ENCODE results near the gene FAT1. TPM values are rescaled to one million over a fixed set of nuclear protein-coding genes. Genes with fewer than 3 reads are reported as not detected.

FAT1 gene
- total and polyA plus RNA-seq, 9 of the 15 experiments (the other 6 are each of a cell fraction or from before 2014, with no cell fraction given) = 6.0 to 38.4 (median 21.4) TPM

- 0 out of 4 replicates have a peak overlapping the region, but pooled peaks of 1 of the 2 experiments have one; percentile 46 for H3K9ac ChIP-seq (ENCODE audit: insufficient read depth in 1 of 2, low read depth in 2 of 2, low read length in 2 of 2)
- CTCF ChIA-PET (ENCODE audit: low intra/inter-chr PET ratio) = no interaction called here
- no peaks in the 10 kb centered on the region; a peak in 1 of 5 replicates for H3K4me1 ChIP-seq (replicated peaks in 1 of 2; ENCODE audit: control insufficient read depth in 2 of 2, insufficient read depth in 2 of 2, low read length in 2 of 2)
- no peak overlapping the region for H3K4me2 ChIP-seq (ENCODE audit: insufficient read depth, low read length)
- H4K20me1 ChIP-seq (replicated peaks; ENCODE audit: control insufficient read depth, insufficient read depth, low read length) = no peaks in the 10 kb centered on the region
- 0 out of 3 replicates have a peak, but pooled peaks cover 3% of the 10 kb centered on the region for H3K79me2 ChIP-seq (ENCODE audit: control insufficient read depth, insufficient read depth, low read length)
- DNase-seq (ENCODE audit: extremely low read depth in 1 of 4, low spot score in 3 of 4) = no peak
- intact Hi-C loops (cut with micrococcal nuclease) (loop anchor here (5.0 kb wide), 1 partner anchor 153 kb away; no protein-coding TSS in a partner anchor), in situ Hi-C loops (cut with MboI) (no loop called here)
- H3K9me1 ChIP-seq (ENCODE audit: control insufficient read depth, insufficient read depth, low read length) = no peaks in the 10 kb centered on the region
- 28% methylated on average over 15 of the region's 15 CpGs for WGBS (ENCODE audit: insufficient coverage, low coverage, missing lambda C conversion rate)
- no peaks in the 10 kb centered on the region for H3K36me3 ChIP-seq (ENCODE audit: control insufficient read depth, insufficient read depth, low read length)
- FAIRE-seq = no peak
- no peak overlapping the region for H2AFZ ChIP-seq (ENCODE audit: low read depth, low read length)
- ATAC-seq = no peak; the same call in 1 of the 3 replicates
- H3K27me3 ChIP-seq (ENCODE audit: control insufficient read depth in 2 of 2, insufficient read depth in 2 of 2, low read length in 2 of 2) = peaks cover 2 to 12% of the 10 kb centered on the region in 2 experiments; a peak in 3 of 5 replicates
- H3K4me3 ChIP-seq = no peak overlapping the region
- POLR2A ChIA-PET = interaction anchor here (0.7 kb wide), 1 partner anchor 1148 kb away, joined by 3 read pairs; no protein-coding TSS in a partner anchor
- no TSS peak for BruUV-seq (replicated peaks)
- no peak overlapping the region for H3K27ac ChIP-seq (ENCODE audit: extremely low read depth, low read depth, low read length)
- H3K9me3 ChIP-seq (replicated peaks; ENCODE audit: control insufficient read depth, insufficient read depth, low read depth, low read length) = no peaks in the 10 kb centered on the region
- TF ChIP-seq GABPA (tag; conservative IDR thresholded peaks at IDR 0.05; ENCODE audit: low read depth) (peak; percentile 21; the same call in 1 of the 2 replicates), ZNF561 (CRISPR knock-in tag; conservative IDR thresholded peaks at IDR 0.05) (no peak), POLR2B (IDR thresholded peaks at IDR 0.05; ENCODE audit: low read depth, partially characterized antibody) (no peak)
These were observed 26.1 kb upstream of the FAT1 start for GRCh38 chr4:186749611-186750281.

GRCh38 chr4:186746581-186746980, 22.9 kb upstream of the FAT1 start:
- Histone ChIP-seq H3K4me3 (no peak overlapping the region), H3K79me2 (ENCODE audit: control insufficient read depth, insufficient read depth, low read length) (no peaks in the 10 kb centered on the region), H3K9ac (ENCODE audit: insufficient read depth in 1 of 2, low read depth in 2 of 2, low read length in 2 of 2) (no peak overlapping the region), H4K20me1 (replicated peaks; ENCODE audit: control insufficient read depth, insufficient read depth, low read length) (no peaks in the 10 kb centered on the region), H3K4me2 (ENCODE audit: insufficient read depth, low read length) (no peak overlapping the region), H3K27me3 (ENCODE audit: control insufficient read depth in 2 of 2, insufficient read depth in 2 of 2, low read length in 2 of 2) (peaks cover 2 to 15% of the 10 kb centered on the region in 2 experiments; a peak in 3 of 5 replicates), H3K9me3 (replicated peaks; ENCODE audit: control insufficient read depth, insufficient read depth, low read depth, low read length) (no peaks in the 10 kb centered on the region), H3K9me1 (ENCODE audit: control insufficient read depth, insufficient read depth, low read length) (no peaks in the 10 kb centered on the region), H3K4me1 (replicated peaks in 1 of 2; ENCODE audit: control insufficient read depth in 2 of 2, insufficient read depth in 2 of 2, low read length in 2 of 2) (no peaks in the 10 kb centered on the region; a peak in 1 of 5 replicates), H2AFZ (ENCODE audit: low read depth, low read length) (no peak overlapping the region), H3K27ac (ENCODE audit: extremely low read depth, low read depth, low read length) (no peak overlapping the region), H3K36me3 (ENCODE audit: control insufficient read depth, insufficient read depth, low read length) (no peaks in the 10 kb centered on the region)
- ATAC-seq = no peak
- FAIRE-seq = no peak
- in situ Hi-C loops (cut with MboI) (no loop called here), intact Hi-C loops (cut with micrococcal nuclease) (no loop called here)
- no TSS peak for BruUV-seq (replicated peaks)
- no peak for DNase-seq (ENCODE audit: extremely low read depth in 1 of 4, low spot score in 3 of 4)
- ChIA-PET POLR2A (no interaction called here), CTCF (ENCODE audit: low intra/inter-chr PET ratio) (no interaction called here)
- WGBS (ENCODE audit: insufficient coverage, low coverage, missing lambda C conversion rate) = 14% methylated on average over 6 of the region's 6 CpGs
- TF ChIP-seq SIRT6 (IDR thresholded peaks at IDR 0.05; ENCODE audit: low read depth, low read length) (no peak), RFX5 (IDR thresholded peaks at IDR 0.05; ENCODE audit: low read depth, low read length) (no peak), MTA1 (IDR thresholded peaks at IDR 0.05; ENCODE audit: borderline replicate concordance) (no peak), PCBP2 (IDR thresholded peaks at IDR 0.05; ENCODE audit: low read depth, low read length, poor library complexity, severe bottlenecking) (no peak), ZBTB43 (CRISPR knock-in tag; IDR thresholded peaks at IDR 0.05) (no peak), SLC30A9 (CRISPR knock-in tag; IDR thresholded peaks at IDR 0.05) (no peak), ZNF384 (IDR thresholded peaks at IDR 0.05; ENCODE audit: low read depth, low read length) (no peak), MAZ (CRISPR knock-in tag; conservative IDR thresholded peaks at IDR 0.05 in 1 of 2, IDR thresholded peaks at IDR 0.05 in 1 of 2) (no peak), RAD21 (CRISPR knock-in tag; conservative IDR thresholded peaks at IDR 0.05 in 1 of 2, IDR thresholded peaks at IDR 0.05 in 1 of 2) (no peak), BRCA1 (IDR thresholded peaks at IDR 0.05) (no peak), BRCA1 (CRISPR knock-in tag; IDR thresholded peaks at IDR 0.05) (no peak), MTA2 (IDR thresholded peaks at IDR 0.05; ENCODE audit: low read depth) (no peak)
